Testis (tissue), 3 donors: Measurements from ENCODE around the gene BCR. TPM values are rescaled to one million over a fixed set of nuclear protein-coding genes. Genes with fewer than 3 reads are reported as not detected.

Experiments used
- DNase-seq: peaks from one replicate; pipeline ENCODE4 v3.0.0-alpha.2; 2019
- H3K27ac ChIP-seq, 2 donors: fragments of 200-600 bp; sonication (generic); one replicate each; pipeline ENCODE4 v1.5.1; 2019
- H3K27me3 ChIP-seq: fragments of 200-600 bp; sonication (generic); one replicate; pipeline ENCODE4 v1.5.1; 2019
- H3K36me3 ChIP-seq: fragments of 200-600 bp; sonication (generic); one replicate; pipeline ENCODE4 v1.5.1; 2017; ENCODE audit warnings: low read depth; ENCODE audit errors: missing control alignments
- H3K4me1 ChIP-seq: fragments of 200-600 bp; sonication (generic); one replicate; pipeline ENCODE4 v1.5.1; 2019
- H3K4me3 ChIP-seq, 2 donors: fragments of 200-600 bp; sonication (generic); one replicate each; pipeline ENCODE4 v1.5.1; 2017 to 2019
- H3K9me3 ChIP-seq: fragments of 200-600 bp; sonication (generic); one replicate; pipeline ENCODE4 v1.5.1; 2017
- POLR2A ChIP-seq: fragments of 450-650 bp; IDR thresholded peaks from one replicate; pipeline ENCODE4 v1.6.1; 2017; ENCODE audit warnings: antibody characterized with exemption, mild to moderate bottlenecking, moderate library complexity
- WGBS, 2 donors: methylation state at CpG; one replicate each; pipeline ENCODE4 v1.1.5; 2018; 5-methylcytosine and 5-hydroxymethylcytosine counted together
- intact Hi-C: fragments of 100-400 bp; cut with DNase I; formaldehyde crosslinking; loops from one replicate; pipeline ENCODE4 v1.15.1; 2023; ENCODE audit warnings: low total_unique reads
- polyA plus RNA-seq: library from polyadenylated mRNA; stranded (reverse); fragments of 350-450 nt; fragmentation: Illumina TruSeq; extraction: RNeasy Lipid Tissue Mini Kit (QIAGEN cat#74804); gene quantifications from one replicate; pipeline ENCODE4 v1.2.3, GENCODE V29; 2014; ENCODE audit warnings: low read depth, low replicate concordance; ENCODE audit not compliant: insufficient read depth
- total RNA-seq, 2 donors: library from RNA; depleted of rRNA; stranded (reverse); fragments of >200 nt; gene quantifications; one replicate each; pipeline ENCODE4 v1.2.3, GENCODE V29; 2016
- TF ChIP-seq, protein P1 (sequence below), 3 experiments: fragments of 450-650 bp in 2 of 3; fragments of 200-600 bp in 1 of 3; sonication (generic) in 1 of 3; IDR thresholded peaks; one replicate each; pipeline ENCODE4 v1.5.1; 2016 to 2019; ENCODE audit warnings: antibody characterized with exemption in 3 of 3, mild to moderate bottlenecking in 2 of 3, moderate library complexity in 1 of 3

Gene BCR
- total and polyA plus RNA-seq, 3 donors from 2014 or later, result 52.5 to 108 (median 105) TPM

DNA sequence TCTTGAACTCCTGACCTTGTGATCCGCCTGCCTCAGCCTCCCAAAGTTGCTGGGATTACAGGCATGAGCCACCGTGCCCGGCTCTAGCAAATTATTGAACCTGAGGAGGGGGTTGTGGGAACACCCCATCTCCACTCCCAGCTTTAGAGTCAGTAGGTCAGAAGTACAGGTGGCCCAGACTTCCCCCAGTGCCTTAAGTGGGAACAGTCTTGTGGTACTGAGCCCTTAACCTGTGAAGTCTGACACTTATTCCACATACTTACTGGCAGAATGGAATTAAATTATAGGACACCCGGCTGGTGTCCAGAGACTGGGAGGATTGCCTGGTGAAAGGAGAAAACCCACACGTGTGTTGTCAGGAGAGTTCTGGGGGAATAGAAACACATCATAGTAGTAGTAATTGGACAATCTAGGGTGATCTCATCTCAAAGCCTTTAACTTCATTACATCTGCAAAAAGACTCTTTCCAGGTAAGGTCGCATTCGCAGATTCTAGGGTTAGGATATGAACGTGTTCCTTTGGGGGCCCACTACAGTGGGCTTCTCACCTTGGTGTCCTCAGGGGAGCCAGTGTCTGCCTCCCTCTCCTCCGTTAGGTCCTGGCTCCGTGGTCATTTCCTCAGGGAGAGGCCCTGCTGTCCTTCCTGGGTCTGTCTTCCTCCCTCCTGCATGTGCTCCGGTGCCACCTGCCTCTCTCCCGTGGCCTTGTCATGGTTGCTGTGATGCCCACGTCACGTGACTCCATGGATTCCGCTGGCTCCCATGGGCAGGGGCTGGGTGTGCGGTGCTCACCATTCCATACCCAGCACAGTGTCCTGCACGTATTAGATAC lies 63.8 kb downstream of the BCR start:
- intact Hi-C loops, result no loop called here
- 90 to 96% methylated on average over 16 to 17 of the region's 17 CpGs for WGBS, 2 donors
- Histone ChIP-seq H3K36me3 (no peaks in the 10 kb centered on the region), H3K9me3 (no peaks in the 10 kb centered on the region), H3K27ac (no peak overlapping the region), H3K27me3 (no peaks in the 10 kb centered on the region), H3K4me1 (no peaks in the 10 kb centered on the region), H3K4me3 (no peak overlapping the region)
- no peak for TF ChIP-seq POLR2A
- TF ChIP-seq, protein P1, sequence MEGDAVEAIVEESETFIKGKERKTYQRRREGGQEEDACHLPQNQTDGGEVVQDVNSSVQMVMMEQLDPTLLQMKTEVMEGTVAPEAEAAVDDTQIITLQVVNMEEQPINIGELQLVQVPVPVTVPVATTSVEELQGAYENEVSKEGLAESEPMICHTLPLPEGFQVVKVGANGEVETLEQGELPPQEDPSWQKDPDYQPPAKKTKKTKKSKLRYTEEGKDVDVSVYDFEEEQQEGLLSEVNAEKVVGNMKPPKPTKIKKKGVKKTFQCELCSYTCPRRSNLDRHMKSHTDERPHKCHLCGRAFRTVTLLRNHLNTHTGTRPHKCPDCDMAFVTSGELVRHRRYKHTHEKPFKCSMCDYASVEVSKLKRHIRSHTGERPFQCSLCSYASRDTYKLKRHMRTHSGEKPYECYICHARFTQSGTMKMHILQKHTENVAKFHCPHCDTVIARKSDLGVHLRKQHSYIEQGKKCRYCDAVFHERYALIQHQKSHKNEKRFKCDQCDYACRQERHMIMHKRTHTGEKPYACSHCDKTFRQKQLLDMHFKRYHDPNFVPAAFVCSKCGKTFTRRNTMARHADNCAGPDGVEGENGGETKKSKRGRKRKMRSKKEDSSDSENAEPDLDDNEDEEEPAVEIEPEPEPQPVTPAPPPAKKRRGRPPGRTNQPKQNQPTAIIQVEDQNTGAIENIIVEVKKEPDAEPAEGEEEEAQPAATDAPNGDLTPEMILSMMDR (IDR thresholded peaks at IDR 0.05), result no peak
- DNase-seq, result no peak

DNA sequence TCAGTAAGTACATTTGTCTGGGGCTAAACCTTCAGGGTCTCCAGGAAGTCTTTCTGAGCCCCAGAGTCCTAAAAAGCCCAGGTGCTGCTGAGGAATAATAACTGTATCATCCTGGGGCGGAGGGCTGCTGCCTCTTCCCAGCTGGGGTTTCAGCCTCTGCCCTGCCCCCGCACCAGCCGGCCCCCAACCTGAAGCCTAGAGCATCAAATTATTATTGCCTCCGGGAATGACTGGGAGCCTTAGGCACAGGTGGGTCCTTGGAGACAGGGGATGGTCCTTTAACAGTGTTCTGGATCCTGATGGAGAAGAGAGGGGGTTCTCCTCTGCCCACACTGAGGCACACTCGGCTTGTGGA lies 64.4 kb downstream of the BCR start:
- H3K27me3 ChIP-seq, result no peaks in the 10 kb centered on the region
- no peaks in the 10 kb centered on the region for H3K9me3 ChIP-seq
- intact Hi-C loops, result no loop called here
- TF ChIP-seq, protein P1 (IDR thresholded peaks at IDR 0.05), result no peak
- TF ChIP-seq POLR2A, result no peak
- no peaks in the 10 kb centered on the region for H3K36me3 ChIP-seq
- no peak for DNase-seq
- 92 to 100% methylated on average over 2 to 5 of the region's 5 CpGs for WGBS, 2 donors
- H3K4me3 ChIP-seq, result no peak overlapping the region
- no peak overlapping the region for H3K27ac ChIP-seq
- H3K4me1 ChIP-seq, result no peaks in the 10 kb centered on the region

DNA sequence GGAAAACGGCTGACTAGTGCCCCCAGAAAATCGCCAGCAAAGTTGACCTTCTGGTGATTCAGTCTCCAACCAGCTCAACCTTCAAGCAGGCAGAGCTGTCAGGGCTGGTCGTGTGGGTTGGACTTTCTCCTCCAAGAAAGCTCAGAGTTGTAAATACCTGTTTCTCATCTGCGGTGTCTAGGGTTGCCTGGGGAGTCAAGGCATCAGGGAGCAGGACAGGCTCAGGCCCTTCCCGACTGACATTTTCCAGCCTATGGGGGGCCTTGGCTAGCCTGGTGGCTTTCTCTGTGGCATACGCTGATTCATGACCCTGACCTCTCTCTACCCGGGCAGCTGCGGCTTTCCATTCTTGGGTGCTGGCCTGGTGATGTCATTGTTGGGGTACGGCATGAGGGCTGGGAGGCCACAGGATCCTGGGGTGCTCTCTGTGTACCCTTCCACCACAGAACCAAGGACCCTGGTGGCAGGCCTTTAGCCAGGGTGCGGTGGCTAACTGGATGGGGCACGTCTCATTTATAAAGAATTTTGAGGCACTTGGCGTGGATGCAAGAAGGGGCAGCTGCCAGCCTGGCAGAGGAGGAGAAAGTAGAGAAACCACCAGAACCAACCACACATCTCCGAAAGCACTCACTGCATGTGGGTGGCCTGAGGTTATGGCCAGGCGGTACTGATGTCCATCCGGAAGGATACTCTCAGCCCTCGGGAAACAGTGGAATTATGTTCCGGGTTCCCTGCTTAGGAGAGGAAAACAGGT lies 64.9 kb downstream of the BCR start:
- H3K36me3 ChIP-seq, result no peaks in the 10 kb centered on the region
- H3K4me3 ChIP-seq, result no peak overlapping the region
- no peak for TF ChIP-seq POLR2A
- TF ChIP-seq, protein P1 (IDR thresholded peaks at IDR 0.05), result no peak
- intact Hi-C loops, result no loop called here
- no peaks in the 10 kb centered on the region for H3K9me3 ChIP-seq
- 74 to 92% methylated on average over 17 of the region's 17 CpGs for WGBS, 2 donors
- H3K4me1 ChIP-seq, result no peaks in the 10 kb centered on the region
- no peak overlapping the region for H3K27ac ChIP-seq
- DNase-seq, result no peak
- no peaks in the 10 kb centered on the region for H3K27me3 ChIP-seq

DNA sequence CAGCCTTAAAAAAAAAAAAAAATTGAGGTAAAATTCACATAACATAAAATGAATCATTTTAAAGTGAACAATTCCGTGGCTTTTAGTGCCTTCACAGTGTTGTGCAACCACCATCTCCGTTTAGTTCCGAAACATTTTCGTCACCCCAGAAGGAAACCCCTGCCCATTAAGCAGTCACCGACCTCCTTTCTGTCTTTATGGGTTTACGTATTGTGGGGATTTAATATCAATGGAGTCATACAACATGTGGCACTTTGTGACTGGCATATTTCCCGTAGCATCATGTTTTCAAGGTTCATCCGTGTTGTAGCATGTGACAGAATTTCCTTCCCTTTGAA lies 65.5 kb downstream of the BCR start:
- Histone ChIP-seq H3K27ac (no peak overlapping the region), H3K4me3 (no peak overlapping the region), H3K9me3 (no peaks in the 10 kb centered on the region), H3K4me1 (no peaks in the 10 kb centered on the region), H3K36me3 (no peaks in the 10 kb centered on the region), H3K27me3 (no peaks in the 10 kb centered on the region)
- TF ChIP-seq, protein P1 (IDR thresholded peaks at IDR 0.05), result no peak
- no peak for TF ChIP-seq POLR2A
- intact Hi-C loops, result no loop called here
- WGBS, 2 donors, result 75 to 86% methylated on average over 8 of the region's 8 CpGs
- no peak for DNase-seq
